Esophagus squamous epithelium (tissue), 5 donors: ENCODE measurements around the gene PHACTR1. TPM values are rescaled to one million over a fixed set of nuclear protein-coding genes. Genes with fewer than 3 reads are reported as not detected.

Experiments used
- DNase-seq: peaks from one replicate; lab custom pipeline; 2025; lab: John Stamatoyannopoulos, UW
- H3K27ac ChIP-seq, 4 donors: fragments of 200-600 bp; sonication (generic); one replicate each; pipeline ENCODE4 v1.5.1; 2016 to 2019; ENCODE audit warnings: mild to moderate bottlenecking in 1 of 4
- H3K27me3 ChIP-seq, 4 donors: fragments of 200-600 bp; sonication (generic); 1 replicate in 3 of 4; 2 replicates in 1 of 4; pipeline versions ENCODE4 v1.5.1 to v1.6.0; 2017 to 2021; ENCODE audit warnings: antibody characterized with exemption in 1 of 4
- H3K36me3 ChIP-seq, 3 donors: fragments of 200-600 bp; sonication (generic); one replicate each; pipeline ENCODE4 v1.5.1; 2016 to 2019
- H3K4me1 ChIP-seq, 3 donors: fragments of 200-600 bp; sonication (generic); one replicate each; pipeline ENCODE4 v1.5.1; 2017 to 2019
- H3K4me3 ChIP-seq, 4 donors: fragments of 200-600 bp; sonication (generic); 1 replicate in 3 of 4; 2 replicates in 1 of 4; pipeline ENCODE4 v1.5.1; 2016 to 2019; ENCODE audit warnings: mild to moderate bottlenecking in 2 of 4, moderate library complexity in 1 of 4
- H3K9me3 ChIP-seq, 3 donors: fragments of 200-600 bp; sonication (generic); one replicate each; pipeline ENCODE4 v1.5.1; 2016 to 2019
- POLR2A ChIP-seq, 4 donors: fragments of 450-650 bp; IDR thresholded peaks; one replicate each; pipeline ENCODE4 v1.6.1; 2017; ENCODE audit warnings: antibody characterized with exemption in 4 of 4, mild to moderate bottlenecking in 4 of 4, moderate library complexity in 3 of 4
- WGBS, 2 donors: methylation state at CpG; one replicate each; pipeline ENCODE4 v1.1.5; 2018; 5-methylcytosine and 5-hydroxymethylcytosine counted together
- intact Hi-C: fragments of 100-400 bp; cut with DNase I; formaldehyde crosslinking; loops from one replicate; pipeline ENCODE4 v1.15.0; 2022
- total RNA-seq, 4 donors: library from RNA; depleted of rRNA; stranded (reverse); fragments of >200 nt; gene quantifications; one replicate each; pipeline ENCODE4 v1.1.0, GENCODE V29; 2016
- TF ChIP-seq, protein P1 (sequence below), 6 experiments: fragments of 450-650 bp in 4 of 6; fragments of 200-600 bp in 2 of 6; sonication (generic) in 2 of 6; IDR thresholded peaks; one replicate each; pipeline ENCODE4 v1.5.1; 2016 to 2019; ENCODE audit warnings: antibody characterized with exemption in 6 of 6, mild to moderate bottlenecking in 4 of 6, moderate library complexity in 4 of 6
- donor health status: DM: yes; HTN: yes; CAD: no.

The PHACTR1 gene
- total RNA-seq, 4 donors from 2014 or later, result 1.5 to 7.2 (median 4.5) TPM

DNA sequence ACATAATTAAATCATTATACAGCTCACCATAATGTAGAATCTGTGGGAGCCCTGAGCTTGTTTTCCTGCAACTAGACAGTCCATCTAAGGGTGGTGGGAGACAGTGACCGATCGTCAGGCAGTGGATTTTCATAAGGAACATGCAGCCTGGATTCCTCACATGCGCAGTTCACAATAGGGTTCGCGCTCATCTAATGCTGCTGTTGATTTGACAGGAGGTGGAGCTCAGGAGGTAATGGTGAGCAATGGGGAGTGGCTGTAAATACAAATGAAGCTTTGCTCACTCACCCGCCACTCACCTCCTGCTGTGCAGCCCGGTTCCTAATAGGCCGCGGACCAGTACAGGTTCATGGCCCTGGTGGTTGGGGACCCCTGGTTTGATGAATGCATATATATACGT lies 470.3 kb downstream of the PHACTR1 start:
- H3K36me3 ChIP-seq, result no peaks in the 10 kb centered on the region
- no peaks in the 10 kb centered on the region for H3K4me1 ChIP-seq
- no peak for DNase-seq
- WGBS, 2 donors, result 76 to 93% methylated on average over 5 to 10 of the region's 10 CpGs
- intact Hi-C loops, result no loop called here
- TF ChIP-seq, protein P1, sequence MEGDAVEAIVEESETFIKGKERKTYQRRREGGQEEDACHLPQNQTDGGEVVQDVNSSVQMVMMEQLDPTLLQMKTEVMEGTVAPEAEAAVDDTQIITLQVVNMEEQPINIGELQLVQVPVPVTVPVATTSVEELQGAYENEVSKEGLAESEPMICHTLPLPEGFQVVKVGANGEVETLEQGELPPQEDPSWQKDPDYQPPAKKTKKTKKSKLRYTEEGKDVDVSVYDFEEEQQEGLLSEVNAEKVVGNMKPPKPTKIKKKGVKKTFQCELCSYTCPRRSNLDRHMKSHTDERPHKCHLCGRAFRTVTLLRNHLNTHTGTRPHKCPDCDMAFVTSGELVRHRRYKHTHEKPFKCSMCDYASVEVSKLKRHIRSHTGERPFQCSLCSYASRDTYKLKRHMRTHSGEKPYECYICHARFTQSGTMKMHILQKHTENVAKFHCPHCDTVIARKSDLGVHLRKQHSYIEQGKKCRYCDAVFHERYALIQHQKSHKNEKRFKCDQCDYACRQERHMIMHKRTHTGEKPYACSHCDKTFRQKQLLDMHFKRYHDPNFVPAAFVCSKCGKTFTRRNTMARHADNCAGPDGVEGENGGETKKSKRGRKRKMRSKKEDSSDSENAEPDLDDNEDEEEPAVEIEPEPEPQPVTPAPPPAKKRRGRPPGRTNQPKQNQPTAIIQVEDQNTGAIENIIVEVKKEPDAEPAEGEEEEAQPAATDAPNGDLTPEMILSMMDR (IDR thresholded peaks at IDR 0.05), result no peak
- TF ChIP-seq POLR2A (IDR thresholded peaks at IDR 0.05), result no peak
- H3K27me3 ChIP-seq, result no peaks in the 10 kb centered on the region
- no peaks in the 10 kb centered on the region for H3K9me3 ChIP-seq
- H3K27ac ChIP-seq, result no peak overlapping the region
- H3K4me3 ChIP-seq, result no peak overlapping the region

DNA sequence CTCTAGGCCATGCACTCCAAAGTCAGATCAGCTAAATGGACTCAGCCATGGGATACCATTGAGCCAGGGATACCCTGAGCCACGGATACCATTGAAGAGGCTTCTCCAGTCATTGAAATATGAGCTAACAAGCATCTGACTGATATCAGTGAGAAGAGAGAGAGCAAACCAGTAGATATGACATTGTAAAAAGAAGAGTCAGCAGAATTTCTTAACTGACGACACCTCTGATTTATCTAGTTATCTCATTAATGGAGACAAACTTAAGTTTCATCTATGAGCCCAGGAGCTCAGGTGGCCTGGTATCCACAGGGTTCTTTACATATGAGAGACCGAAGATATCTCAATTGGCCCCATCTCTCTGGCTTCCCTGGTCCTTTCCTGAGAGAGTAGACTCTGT lies 471.1 kb downstream of the PHACTR1 start:
- Histone ChIP-seq H3K4me3 (no peak overlapping the region), H3K36me3 (no peaks in the 10 kb centered on the region), H3K27me3 (no peaks in the 10 kb centered on the region), H3K9me3 (no peaks in the 10 kb centered on the region), H3K27ac (no peak overlapping the region), H3K4me1 (no peaks in the 10 kb centered on the region)
- WGBS, 2 donors, result 81 to 83% methylated on average over 3 of the region's 3 CpGs
- intact Hi-C loops, result no loop called here
- DNase-seq, result no peak
- TF ChIP-seq, protein P1 (IDR thresholded peaks at IDR 0.05), result no peak
- TF ChIP-seq POLR2A (IDR thresholded peaks at IDR 0.05), result no peak

DNA sequence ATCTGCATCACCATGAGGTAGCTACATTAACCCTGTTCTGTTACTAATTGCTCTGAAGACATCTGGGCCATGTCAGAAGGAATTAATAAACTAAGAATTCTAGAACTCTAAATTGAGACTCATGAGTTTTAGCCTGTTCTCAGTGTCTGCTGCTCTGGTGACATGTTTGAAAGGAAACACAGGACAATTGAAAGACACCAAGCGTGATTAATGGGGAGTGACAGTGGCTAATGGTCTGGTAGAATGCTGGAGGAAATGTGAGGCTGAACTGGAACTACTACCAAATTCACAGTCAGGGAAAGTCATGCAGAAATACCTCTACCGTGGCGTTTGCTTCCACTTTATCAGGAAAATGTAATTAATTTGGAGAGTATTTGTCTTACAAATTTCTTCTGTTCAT lies 471.7 kb downstream of the PHACTR1 start:
- intact Hi-C loops, result no loop called here
- Histone ChIP-seq H3K36me3 (no peaks in the 10 kb centered on the region), H3K4me1 (no peaks in the 10 kb centered on the region), H3K27me3 (no peaks in the 10 kb centered on the region), H3K9me3 (no peaks in the 10 kb centered on the region), H3K4me3 (no peak overlapping the region), H3K27ac (no peak overlapping the region)
- 81 to 82% methylated on average over 3 of the region's 3 CpGs for WGBS, 2 donors
- TF ChIP-seq POLR2A (IDR thresholded peaks at IDR 0.05), result no peak
- TF ChIP-seq, protein P1 (IDR thresholded peaks at IDR 0.05), result no peak
- DNase-seq, result no peak

DNA sequence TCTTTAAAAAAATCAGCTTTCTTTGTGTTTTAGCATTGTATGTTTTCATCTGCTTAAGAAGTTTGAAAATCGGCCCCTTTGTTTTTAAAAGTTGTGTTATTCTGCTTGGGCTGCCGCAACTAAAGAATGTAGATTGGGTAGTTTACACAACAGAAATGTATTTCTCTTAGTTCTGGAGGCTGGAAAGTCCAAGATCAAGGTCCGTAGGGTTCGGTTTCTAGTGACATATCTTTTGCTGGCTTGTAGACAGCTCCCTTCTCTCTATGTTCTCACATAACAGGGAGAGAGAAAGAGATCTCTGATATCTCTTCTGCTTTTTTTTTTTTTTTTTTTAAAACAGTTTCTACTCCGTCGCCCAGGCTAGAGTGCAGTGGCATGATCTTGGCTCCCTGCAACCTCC lies 473.1 kb downstream of the PHACTR1 start:
- H3K4me1 ChIP-seq, result no peaks in the 10 kb centered on the region
- 91 to 94% methylated on average over 6 of the region's 6 CpGs for WGBS, 2 donors
- H3K27ac ChIP-seq, result no peak overlapping the region
- H3K9me3 ChIP-seq, result no peaks in the 10 kb centered on the region
- no peak for DNase-seq
- H3K27me3 ChIP-seq, result no peaks in the 10 kb centered on the region
- intact Hi-C loops, result no loop called here
- no peak for TF ChIP-seq POLR2A (IDR thresholded peaks at IDR 0.05)
- TF ChIP-seq, protein P1 (IDR thresholded peaks at IDR 0.05), result no peak
- no peaks in the 10 kb centered on the region for H3K36me3 ChIP-seq
- no peak overlapping the region for H3K4me3 ChIP-seq

DNA sequence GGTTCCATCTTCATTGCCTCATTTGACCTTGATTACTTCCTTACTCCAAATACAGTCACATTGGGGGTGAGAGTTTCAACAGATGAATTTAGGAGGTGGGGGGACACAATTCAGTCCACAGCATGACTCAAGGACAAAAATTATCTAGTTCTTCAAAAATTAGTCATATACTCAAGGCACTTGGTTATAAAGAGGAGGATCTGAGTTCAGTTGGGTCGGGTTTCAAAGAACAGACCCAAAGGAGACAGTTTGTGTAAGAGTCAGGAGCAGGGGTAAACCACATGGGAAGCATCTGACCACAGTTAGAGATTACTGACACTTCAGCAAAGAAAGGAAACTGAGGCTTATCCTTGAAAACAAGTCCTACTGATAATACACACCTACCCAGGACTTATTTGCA lies 473.8 kb downstream of the PHACTR1 start:
- intact Hi-C loops, result no loop called here
- TF ChIP-seq, protein P1 (IDR thresholded peaks at IDR 0.05), result no peak
- TF ChIP-seq POLR2A (IDR thresholded peaks at IDR 0.05), result no peak
- H3K27ac ChIP-seq, result no peak overlapping the region
- no peak for DNase-seq
- no peaks in the 10 kb centered on the region for H3K4me1 ChIP-seq
- no peaks in the 10 kb centered on the region for H3K9me3 ChIP-seq
- no peak overlapping the region for H3K4me3 ChIP-seq
- H3K36me3 ChIP-seq, result no peaks in the 10 kb centered on the region
- 58 to 73% methylated on average over 1 of the region's 1 CpG for WGBS, 2 donors
- no peaks in the 10 kb centered on the region for H3K27me3 ChIP-seq
